ENCODE data around the gene NUDT4. TPM values are rescaled to one million over a fixed set of nuclear protein-coding genes. Genes with fewer than 3 reads are reported as not detected.

Gene NUDT4
- polyA plus RNA-seq, 1 of the 3 experiments (the other 2 are of a cell fraction): 19.8 TPM

DNA sequence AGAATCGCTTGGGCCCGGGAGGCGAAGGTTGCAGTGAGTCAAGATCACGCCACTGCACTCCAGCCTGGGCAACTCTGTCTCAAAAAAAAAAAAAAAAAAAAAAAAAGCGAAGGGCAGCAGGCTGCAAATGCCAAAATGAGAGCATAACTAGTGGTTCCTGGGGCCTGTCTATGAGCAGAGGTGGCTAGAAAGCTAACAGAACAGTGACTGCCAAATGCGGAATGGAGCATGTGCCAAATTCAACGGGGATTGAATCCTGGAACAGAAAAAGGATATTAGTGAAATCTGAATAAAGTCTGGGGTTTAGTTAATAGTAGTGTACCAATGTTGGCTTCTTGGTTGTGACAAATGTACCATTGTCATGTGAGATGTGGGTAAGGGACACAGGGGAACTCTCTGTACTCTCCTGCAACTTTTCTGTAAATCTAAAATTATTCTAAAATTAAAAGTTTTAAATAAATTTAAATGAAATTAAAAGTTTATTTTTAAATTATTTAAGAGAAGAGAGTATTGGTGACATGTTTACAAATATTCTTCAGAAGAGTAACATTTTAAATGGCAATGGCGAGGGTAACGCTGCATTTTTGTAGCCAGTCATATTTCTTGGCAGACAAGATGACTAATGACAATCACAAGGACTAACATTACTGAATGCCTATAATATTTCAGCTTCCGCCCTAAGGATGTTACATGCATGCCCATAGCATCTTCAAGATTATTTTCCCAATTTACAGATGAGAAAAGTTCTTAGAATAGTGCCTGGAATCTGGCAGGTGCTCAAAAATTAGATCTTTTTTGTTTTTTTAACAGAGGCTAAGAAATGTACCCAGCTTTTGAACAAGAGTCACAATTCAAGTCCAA is 28.9 kb upstream of the NUDT4 start:
- no peaks in the 10 kb centered on the region for H3K36me3 ChIP-seq (replicated peaks in 1 of 2; ENCODE audit: control insufficient read depth in 1 of 2, insufficient read depth in 2 of 2, low read length in 1 of 2)
- no peak overlapping the region for H3K4me2 ChIP-seq
- 92% methylated on average over 10 of the region's 10 CpGs for WGBS (ENCODE audit: low lambda C conversion rate)
- no peaks in the 10 kb centered on the region for H3K27me3 ChIP-seq (ENCODE audit: insufficient read depth)
- no peaks in the 10 kb centered on the region for H3K9me2 ChIP-seq
- TF ChIP-seq SMC3 (IDR thresholded peaks at IDR 0.05; ENCODE audit: low read depth, low read length) (no peak), NRF1 (IDR thresholded peaks at IDR 0.05; ENCODE audit: low read depth, low read length) (no peak), TCF12 (IDR thresholded peaks at IDR 0.05) (no peak)
- TF ChIP-seq, protein P1, sequence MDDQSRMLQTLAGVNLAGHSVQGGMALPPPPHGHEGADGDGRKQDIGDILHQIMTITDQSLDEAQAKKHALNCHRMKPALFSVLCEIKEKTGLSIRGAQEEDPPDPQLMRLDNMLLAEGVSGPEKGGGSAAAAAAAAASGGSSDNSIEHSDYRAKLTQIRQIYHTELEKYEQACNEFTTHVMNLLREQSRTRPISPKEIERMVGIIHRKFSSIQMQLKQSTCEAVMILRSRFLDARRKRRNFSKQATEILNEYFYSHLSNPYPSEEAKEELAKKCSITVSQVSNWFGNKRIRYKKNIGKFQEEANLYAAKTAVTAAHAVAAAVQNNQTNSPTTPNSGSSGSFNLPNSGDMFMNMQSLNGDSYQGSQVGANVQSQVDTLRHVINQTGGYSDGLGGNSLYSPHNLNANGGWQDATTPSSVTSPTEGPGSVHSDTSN (IDR thresholded peaks at IDR 0.05): peak; percentile 37; the same call in 1 of the 2 replicates
- H4K20me1 ChIP-seq (ENCODE audit: insufficient read depth): no peaks in the 10 kb centered on the region
- H2AFZ ChIP-seq (ENCODE audit: low read depth): no peak overlapping the region
- peaks cover 0 to 5% of the 10 kb centered on the region in 2 experiments; a peak in 2 of 4 replicates for H3K4me1 ChIP-seq (ENCODE audit: control insufficient read depth in 1 of 2, insufficient read depth in 2 of 2, low read depth in 1 of 2, low read length in 1 of 2)
- no peaks in the 10 kb centered on the region for H3K79me2 ChIP-seq (ENCODE audit: insufficient read depth)
- ChIA-PET POLR2A (no interaction called here), CTCF (interaction anchor here (0.6 kb wide), 1 partner anchor 48 kb away, joined by 3 read pairs; no protein-coding TSS in a partner anchor)
- no peak overlapping the region for H3K27ac ChIP-seq (ENCODE audit: low read depth in 2 of 2, low read length in 1 of 2)
- no peak overlapping the region for H3K4me3 ChIP-seq (ENCODE audit: low read depth in 2 of 2, low read length in 1 of 2)
- DNase-seq: no peak
- H3K9ac ChIP-seq: no peak overlapping the region
- H3F3A ChIP-seq (replicated peaks; ENCODE audit: insufficient read depth): no peaks in the 10 kb centered on the region
- H3K9me3 ChIP-seq: no peaks in the 10 kb centered on the region

DNA sequence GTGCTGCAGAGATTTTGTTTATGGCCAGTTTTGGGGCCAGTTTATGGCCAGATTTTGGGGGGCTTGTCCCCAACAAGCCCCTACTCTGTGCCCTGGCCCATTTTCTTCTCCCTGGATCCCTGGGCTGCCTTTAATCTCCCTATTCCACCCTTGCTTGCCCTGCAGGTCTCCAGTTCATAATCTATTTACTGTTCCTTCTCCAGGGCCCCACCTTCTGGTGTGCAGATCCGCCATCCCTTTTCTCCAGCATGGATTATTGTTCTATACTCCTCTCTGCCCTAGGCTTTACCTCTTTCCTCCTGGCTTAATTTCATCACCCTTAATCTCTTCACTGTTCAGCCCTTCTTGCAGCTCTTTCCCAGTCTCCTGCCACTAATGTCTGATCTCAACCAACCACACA is 26.0 kb upstream of the NUDT4 start:
- DNase-seq: no peak
- no peaks in the 10 kb centered on the region for H3K27me3 ChIP-seq (ENCODE audit: insufficient read depth)
- WGBS (ENCODE audit: low lambda C conversion rate): 94% methylated on average over 1 of the region's 1 CpG
- no peaks in the 10 kb centered on the region for H4K20me1 ChIP-seq (ENCODE audit: insufficient read depth)
- no peak overlapping the region for H3K4me3 ChIP-seq (ENCODE audit: low read depth in 2 of 2, low read length in 1 of 2)
- H3F3A ChIP-seq (replicated peaks; ENCODE audit: insufficient read depth): peaks cover 3% of the 10 kb centered on the region
- no peaks in the 10 kb centered on the region for H3K9me3 ChIP-seq
- peaks cover 0 to 5% of the 10 kb centered on the region in 2 experiments; a peak in 2 of 4 replicates for H3K4me1 ChIP-seq (ENCODE audit: control insufficient read depth in 1 of 2, insufficient read depth in 2 of 2, low read depth in 1 of 2, low read length in 1 of 2)
- POLR2A ChIA-PET: no interaction called here
- CTCF ChIA-PET: no interaction called here
- no peaks in the 10 kb centered on the region for H3K79me2 ChIP-seq (ENCODE audit: insufficient read depth)
- H2AFZ ChIP-seq (ENCODE audit: low read depth): no peak overlapping the region
- H3K27ac ChIP-seq (ENCODE audit: low read depth in 2 of 2, low read length in 1 of 2): no peak overlapping the region
- no peak overlapping the region for H3K4me2 ChIP-seq
- TF ChIP-seq, protein P2, sequence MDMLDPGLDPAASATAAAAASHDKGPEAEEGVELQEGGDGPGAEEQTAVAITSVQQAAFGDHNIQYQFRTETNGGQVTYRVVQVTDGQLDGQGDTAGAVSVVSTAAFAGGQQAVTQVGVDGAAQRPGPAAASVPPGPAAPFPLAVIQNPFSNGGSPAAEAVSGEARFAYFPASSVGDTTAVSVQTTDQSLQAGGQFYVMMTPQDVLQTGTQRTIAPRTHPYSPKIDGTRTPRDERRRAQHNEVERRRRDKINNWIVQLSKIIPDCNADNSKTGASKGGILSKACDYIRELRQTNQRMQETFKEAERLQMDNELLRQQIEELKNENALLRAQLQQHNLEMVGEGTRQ (IDR thresholded peaks at IDR 0.05; ENCODE audit: borderline replicate concordance, low read depth, low read length): no peak
- H3K9me2 ChIP-seq: no peaks in the 10 kb centered on the region
- H3K36me3 ChIP-seq (replicated peaks in 1 of 2; ENCODE audit: control insufficient read depth in 1 of 2, insufficient read depth in 2 of 2, low read length in 1 of 2): no peaks in the 10 kb centered on the region
- H3K9ac ChIP-seq: no peak overlapping the region

DNA sequence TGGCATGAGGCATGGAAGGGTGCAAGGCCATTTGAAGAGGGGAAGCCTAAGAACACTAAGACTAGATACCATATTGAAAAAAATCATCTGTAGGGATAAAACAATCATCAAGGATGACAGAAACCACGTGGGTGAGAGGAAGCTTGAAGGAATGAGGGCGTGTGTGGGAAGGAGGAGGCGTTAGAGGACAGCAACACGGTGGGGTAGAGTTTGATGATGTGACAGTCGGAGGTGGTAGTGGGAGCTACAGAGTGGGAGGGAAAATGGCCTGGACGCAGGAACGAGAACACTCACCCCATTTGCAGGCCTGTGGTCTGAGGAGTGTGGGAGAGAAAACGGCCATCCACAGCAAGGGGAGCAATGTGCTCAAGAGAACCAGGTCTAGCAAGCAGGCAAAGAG is 25.4 kb upstream of the NUDT4 start:
- 79% methylated on average over 8 of the region's 8 CpGs for WGBS (ENCODE audit: low lambda C conversion rate)
- peaks cover 0 to under 1% of the 10 kb centered on the region in 2 experiments; a peak in 1 of 4 replicates for H3K4me1 ChIP-seq (ENCODE audit: control insufficient read depth in 1 of 2, insufficient read depth in 2 of 2, low read depth in 1 of 2, low read length in 1 of 2)
- no peaks in the 10 kb centered on the region for H4K20me1 ChIP-seq (ENCODE audit: insufficient read depth)
- H3K79me2 ChIP-seq (ENCODE audit: insufficient read depth): no peaks in the 10 kb centered on the region
- H3K4me3 ChIP-seq (ENCODE audit: low read depth in 2 of 2, low read length in 1 of 2): no peak overlapping the region
- no peak overlapping the region for H3K9ac ChIP-seq
- H3K9me3 ChIP-seq: no peaks in the 10 kb centered on the region
- no peak overlapping the region for H3K4me2 ChIP-seq
- no peaks in the 10 kb centered on the region for H3K27me3 ChIP-seq (ENCODE audit: insufficient read depth)
- H3K36me3 ChIP-seq (replicated peaks in 1 of 2; ENCODE audit: control insufficient read depth in 1 of 2, insufficient read depth in 2 of 2, low read length in 1 of 2): no peaks in the 10 kb centered on the region
- DNase-seq: no peak
- ChIA-PET POLR2A (no interaction called here), CTCF (no interaction called here)
- no peak overlapping the region for H2AFZ ChIP-seq (ENCODE audit: low read depth)
- no peak overlapping the region for H3K27ac ChIP-seq (ENCODE audit: low read depth in 2 of 2, low read length in 1 of 2)
- H3F3A ChIP-seq (replicated peaks; ENCODE audit: insufficient read depth): peaks cover 3% of the 10 kb centered on the region
- no peaks in the 10 kb centered on the region for H3K9me2 ChIP-seq
- no peak for TF ChIP-seq MEF2A (IDR thresholded peaks at IDR 0.05; ENCODE audit: borderline replicate concordance, low read depth)
- no peak for TF ChIP-seq FOSL2 (IDR thresholded peaks at IDR 0.05; ENCODE audit: borderline replicate concordance, low read depth)
- TF ChIP-seq MXI1 (IDR thresholded peaks at IDR 0.05; ENCODE audit: low read depth, low read length): no peak
- TF ChIP-seq, protein P3, sequence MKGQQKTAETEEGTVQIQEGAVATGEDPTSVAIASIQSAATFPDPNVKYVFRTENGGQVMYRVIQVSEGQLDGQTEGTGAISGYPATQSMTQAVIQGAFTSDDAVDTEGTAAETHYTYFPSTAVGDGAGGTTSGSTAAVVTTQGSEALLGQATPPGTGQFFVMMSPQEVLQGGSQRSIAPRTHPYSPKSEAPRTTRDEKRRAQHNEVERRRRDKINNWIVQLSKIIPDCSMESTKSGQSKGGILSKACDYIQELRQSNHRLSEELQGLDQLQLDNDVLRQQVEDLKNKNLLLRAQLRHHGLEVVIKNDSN (IDR thresholded peaks at IDR 0.05; ENCODE audit: borderline replicate concordance, low read depth): no peak
- TF ChIP-seq RXRA (IDR thresholded peaks at IDR 0.05; ENCODE audit: borderline replicate concordance, low read depth): no peak
- no peak for TF ChIP-seq TEAD4 (IDR thresholded peaks at IDR 0.05; ENCODE audit: borderline replicate concordance, insufficient read depth)
- TF ChIP-seq, protein P4, sequence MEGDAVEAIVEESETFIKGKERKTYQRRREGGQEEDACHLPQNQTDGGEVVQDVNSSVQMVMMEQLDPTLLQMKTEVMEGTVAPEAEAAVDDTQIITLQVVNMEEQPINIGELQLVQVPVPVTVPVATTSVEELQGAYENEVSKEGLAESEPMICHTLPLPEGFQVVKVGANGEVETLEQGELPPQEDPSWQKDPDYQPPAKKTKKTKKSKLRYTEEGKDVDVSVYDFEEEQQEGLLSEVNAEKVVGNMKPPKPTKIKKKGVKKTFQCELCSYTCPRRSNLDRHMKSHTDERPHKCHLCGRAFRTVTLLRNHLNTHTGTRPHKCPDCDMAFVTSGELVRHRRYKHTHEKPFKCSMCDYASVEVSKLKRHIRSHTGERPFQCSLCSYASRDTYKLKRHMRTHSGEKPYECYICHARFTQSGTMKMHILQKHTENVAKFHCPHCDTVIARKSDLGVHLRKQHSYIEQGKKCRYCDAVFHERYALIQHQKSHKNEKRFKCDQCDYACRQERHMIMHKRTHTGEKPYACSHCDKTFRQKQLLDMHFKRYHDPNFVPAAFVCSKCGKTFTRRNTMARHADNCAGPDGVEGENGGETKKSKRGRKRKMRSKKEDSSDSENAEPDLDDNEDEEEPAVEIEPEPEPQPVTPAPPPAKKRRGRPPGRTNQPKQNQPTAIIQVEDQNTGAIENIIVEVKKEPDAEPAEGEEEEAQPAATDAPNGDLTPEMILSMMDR (IDR thresholded peaks at IDR 0.05): no peak
- no peak for TF ChIP-seq GATA2 (CRISPR knock-in tag; IDR thresholded peaks at IDR 0.05)
- no peak for TF ChIP-seq JUND (IDR thresholded peaks at IDR 0.05)
- no peak for TF ChIP-seq NFIC (IDR thresholded peaks at IDR 0.05; ENCODE audit: borderline replicate concordance)
- no peak for TF ChIP-seq NRF1 (IDR thresholded peaks at IDR 0.05; ENCODE audit: low read depth, low read length)
- TF ChIP-seq SIN3A (IDR thresholded peaks at IDR 0.05; ENCODE audit: borderline replicate concordance, low read depth, low read length): no peak
- no peak for TF ChIP-seq FOXJ3 (CRISPR knock-in tag; IDR thresholded peaks at IDR 0.05)
- no peak for TF ChIP-seq CHD2 (IDR thresholded peaks at IDR 0.05; ENCODE audit: low read length, partially characterized antibody)

All from SK-N-SH (cell line).